GM12874 (cell line): ENCODE measurements around the gene S100A10.
A peak's percentile ranks its signal among the peaks of the same experiment; 100 is the strongest.

Experiments used
- CTCF ChIP-seq: IDR thresholded peaks from 2 replicates; pipeline ENCODE4 v1.5.1; 2011; ENCODE audit warnings: low read depth, mild to moderate bottlenecking, control low read depth, low read length, moderate library complexity; ENCODE audit not compliant: insufficient read depth

S100A10 gene

GRCh38 chr1:151939141-151939540, 54.5 kb downstream of the S100A10 start:
- no peak for TF ChIP-seq CTCF

GRCh38 chr1:151936653-151937052, 57.0 kb downstream of the S100A10 start:
- TF ChIP-seq CTCF: no peak

GRCh38 chr1:151935894-151936602, 57.6 kb downstream of the S100A10 start:
- TF ChIP-seq CTCF: no peak

- no peak for TF ChIP-seq CTCF
These were observed 58.5 kb downstream of the S100A10 start for GRCh38 chr1:151935154-151935553.

GRCh38 chr1:151934048-151934493, 59.6 kb downstream of the S100A10 start:
- TF ChIP-seq CTCF: peak; percentile 75
